Measurements from ENCODE around the gene CPT1B.
"Not testable (repeated sequence)": the region's sequence is repeated elsewhere in the genome, so short reads cannot be mapped to it uniquely, and the experiment has no call there.

The CPT1B gene

GRCh38 chr22:50544078-50544745 lies 34.0 kb downstream of the CPT1B start:
- DNase-seq, result peak; percentile 83

DNA sequence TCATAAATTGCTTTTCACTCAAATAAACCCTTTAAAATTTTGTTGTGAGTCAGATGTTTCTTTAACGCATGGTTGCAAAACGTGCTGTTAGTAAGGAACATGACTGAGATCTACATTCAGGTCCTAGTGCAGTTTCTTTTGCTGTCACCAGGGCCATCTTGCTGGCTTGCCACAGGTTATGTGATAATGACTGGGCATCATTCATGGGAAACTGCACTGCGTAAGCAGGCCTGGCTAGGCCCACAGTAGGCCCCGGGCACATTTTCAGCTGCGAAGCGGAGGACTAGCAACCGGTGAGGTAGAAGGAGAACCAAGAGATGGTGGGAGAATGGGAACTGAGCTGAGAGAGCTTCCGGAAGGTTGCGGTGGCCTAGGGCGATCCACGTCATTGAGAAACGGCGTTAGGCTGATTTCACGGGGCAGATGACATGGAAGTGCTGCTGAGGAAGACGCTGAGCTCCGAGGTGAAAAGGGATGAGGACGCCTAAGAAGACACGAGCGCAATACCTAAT lies 35.8 kb downstream of the CPT1B start:
- no peak for DNase-seq

GRCh38 chr22:50541667-50542026 lies 36.6 kb downstream of the CPT1B start:
- not testable (repeated sequence) for DNase-seq

DNA sequence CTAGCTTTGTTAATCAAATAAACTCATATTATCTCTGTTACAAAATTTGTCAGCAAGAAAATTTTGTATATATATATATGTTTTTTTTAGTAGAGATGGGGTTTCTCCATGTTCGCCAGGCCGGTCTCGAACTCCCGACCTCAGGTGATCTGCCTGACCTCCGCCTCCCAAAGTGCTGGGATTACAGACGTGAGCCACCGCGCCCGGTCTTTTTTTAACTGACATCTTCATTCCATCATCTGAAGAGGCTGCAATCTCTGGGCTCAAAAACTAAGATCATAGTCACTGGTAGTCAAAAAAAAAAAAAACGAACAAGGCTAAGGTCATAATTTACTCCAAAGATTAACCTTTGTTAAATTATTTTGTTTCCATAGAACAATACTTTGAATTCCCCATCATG lies 37.8 kb downstream of the CPT1B start:
- DNase-seq, result no peak

DNA sequence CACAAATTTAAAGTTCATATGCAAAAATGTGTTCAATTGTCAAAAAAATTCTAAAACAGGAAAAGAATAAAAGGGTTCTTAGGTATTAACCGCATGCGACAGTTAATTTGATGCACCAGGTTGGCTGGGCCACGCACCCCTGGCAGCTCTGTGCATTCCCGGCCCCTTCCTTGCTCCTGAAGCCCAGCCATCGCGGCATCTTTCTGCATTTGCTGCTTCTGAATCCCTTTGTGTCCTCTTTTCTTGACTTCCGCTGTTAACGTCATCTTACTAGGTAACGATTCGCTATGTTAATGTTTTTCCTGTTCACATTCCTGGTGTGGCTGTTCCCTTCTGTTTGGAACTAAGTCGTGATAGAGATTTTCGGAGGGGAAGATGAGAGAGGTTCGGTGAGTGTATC lies 40.5 kb downstream of the CPT1B start:
- DNase-seq, result no peak

GRCh38 chr22:50536226-50536625 lies 42.0 kb downstream of the CPT1B start:
- no peak for DNase-seq

DNA sequence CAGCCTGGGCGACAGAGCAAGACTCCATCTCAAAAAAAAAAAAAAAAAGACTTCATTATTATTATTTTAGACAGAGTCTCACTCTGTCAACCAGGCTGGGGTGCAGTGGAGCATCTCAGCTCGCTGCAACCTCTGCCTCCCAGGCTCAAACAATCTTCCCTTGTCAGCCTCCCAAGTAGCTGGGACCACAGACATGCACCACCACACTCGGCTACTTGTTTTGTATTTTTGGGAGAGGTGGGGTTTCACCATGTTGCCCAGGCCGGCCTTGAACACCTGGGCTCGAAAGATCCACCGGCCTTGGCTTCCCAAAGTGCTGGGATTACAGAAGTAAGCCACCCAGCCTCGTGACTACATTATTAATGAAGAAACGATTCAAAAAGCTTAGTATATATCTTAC lies 43.1 kb downstream of the CPT1B start:
- DNase-seq, result no peak

- not testable (repeated sequence) for DNase-seq
Measured at GRCh38 chr22:50533856-50534711, 44.1 kb downstream of the CPT1B start.

DNA sequence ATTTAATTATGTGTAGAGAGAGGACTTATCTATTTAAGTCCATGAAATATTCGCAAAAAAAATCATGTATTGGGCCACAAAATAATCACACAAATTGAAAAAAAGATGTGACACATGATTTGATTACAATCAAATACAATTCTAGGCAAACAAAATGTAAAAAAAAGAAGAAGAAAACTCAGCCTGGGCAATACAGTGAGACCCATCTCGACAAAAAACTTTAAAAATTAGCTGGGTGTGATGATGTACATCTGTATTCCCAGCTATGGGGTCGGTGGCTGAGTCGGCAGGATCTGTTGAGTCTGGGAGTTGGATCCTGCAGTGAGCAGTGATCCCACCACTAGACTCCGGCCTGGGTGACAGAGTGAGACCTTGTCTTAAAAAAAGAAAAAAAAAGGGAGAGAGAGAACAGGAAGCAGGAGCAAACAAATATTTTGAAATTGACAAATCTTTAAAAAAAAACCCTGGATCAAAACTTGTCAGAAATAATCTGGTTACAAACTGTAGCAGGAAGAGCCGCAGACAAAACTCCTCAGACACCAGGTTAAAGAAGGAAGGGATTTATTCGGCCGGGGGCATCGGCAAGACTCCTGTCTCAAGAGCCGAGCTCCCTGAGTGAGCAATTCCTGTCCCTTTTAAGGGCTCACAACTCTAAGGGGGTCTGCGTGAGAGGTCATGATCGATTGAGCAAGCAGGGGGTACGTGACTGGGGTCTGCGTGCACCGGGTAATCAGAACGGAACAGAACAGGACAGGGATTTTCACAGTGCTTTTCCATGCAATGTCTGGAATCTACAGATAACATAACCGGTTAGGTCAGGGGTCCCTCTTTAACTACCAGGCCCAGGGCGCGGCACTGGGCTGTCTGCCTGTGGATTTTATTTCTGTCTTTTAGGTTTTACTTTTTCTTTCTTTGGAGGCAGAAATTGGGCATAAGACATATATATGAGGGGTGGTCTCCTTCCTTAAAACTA lies 45.1 kb downstream of the CPT1B start:
- DNase-seq, result no peak

DNA sequence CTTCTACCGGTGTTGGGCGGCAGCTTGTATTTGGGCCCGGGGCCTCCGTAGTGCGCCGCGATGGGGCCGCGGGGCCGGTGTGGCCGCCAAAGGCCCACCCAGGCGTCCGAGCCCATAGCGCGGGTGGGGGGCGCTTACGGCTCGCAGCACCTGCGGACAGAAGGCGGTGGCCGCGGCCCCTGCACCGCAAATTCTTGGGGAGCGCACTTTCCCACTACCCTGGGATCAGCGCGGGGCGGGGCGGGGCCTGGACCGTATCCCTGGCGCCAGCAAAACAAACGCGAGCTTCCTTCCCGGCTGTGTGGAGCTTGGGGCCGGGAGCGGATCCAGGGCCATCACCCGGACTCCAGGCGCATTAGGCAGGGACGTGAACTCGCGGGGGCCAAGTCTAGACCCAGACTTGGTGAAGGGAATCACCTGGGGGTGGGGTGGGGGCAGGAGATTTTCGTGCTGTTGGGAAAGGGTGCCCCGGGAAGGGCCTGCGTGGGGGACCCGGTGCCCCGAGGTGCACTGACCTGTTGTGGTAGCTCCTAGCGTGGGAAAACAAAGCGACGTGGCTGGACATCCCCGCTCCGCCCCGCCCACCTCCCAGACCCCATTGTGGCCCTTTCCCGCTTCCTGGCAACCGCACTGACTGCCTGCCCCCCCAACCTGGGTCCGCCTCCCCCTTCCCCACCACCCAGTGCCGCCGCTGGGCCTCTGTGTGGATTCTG lies 46.1 kb downstream of the CPT1B start:
- no peak for DNase-seq

DNA sequence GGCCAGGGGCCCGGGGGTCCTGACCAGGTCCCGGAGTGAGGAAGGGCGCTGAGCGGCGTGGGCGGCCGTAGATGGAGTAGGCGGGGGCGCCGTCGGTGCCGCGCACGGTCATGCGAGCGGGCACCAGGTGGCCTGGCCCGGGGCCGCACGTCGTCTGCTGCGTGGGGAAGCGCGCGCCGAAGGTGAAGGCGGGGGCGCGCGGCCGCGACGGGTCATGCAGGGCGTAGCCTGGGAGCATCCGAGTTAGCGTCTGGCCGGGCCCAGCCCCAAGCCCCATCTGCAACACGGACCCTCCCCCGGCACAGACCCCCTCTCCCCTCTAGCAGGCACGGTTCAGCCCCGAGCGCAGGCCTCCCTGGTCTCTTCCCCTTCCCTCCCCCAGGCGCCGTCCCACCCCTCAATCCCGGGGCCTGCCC lies 46.7 kb downstream of the CPT1B start:
- DNase-seq, result peak; percentile 82

GRCh38 chr22:50530877-50531545 lies 47.2 kb downstream of the CPT1B start:
- peak; percentile 87 for DNase-seq

DNA sequence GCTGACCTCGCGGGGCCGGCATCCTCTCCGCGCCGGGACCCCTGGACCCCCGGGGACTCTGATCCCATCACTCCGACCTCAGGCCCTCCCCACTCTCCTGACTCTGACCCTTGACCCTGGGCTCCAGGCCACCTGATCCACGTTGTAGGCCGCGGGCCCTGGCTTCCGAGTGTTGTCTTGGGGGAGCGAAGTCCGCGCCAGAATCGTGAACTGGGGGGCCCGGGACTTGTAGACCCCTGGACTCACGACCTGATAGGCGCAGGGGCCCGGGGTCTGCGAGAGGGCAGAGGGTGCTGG lies 47.7 kb downstream of the CPT1B start:
- DNase-seq, result no peak

DNA sequence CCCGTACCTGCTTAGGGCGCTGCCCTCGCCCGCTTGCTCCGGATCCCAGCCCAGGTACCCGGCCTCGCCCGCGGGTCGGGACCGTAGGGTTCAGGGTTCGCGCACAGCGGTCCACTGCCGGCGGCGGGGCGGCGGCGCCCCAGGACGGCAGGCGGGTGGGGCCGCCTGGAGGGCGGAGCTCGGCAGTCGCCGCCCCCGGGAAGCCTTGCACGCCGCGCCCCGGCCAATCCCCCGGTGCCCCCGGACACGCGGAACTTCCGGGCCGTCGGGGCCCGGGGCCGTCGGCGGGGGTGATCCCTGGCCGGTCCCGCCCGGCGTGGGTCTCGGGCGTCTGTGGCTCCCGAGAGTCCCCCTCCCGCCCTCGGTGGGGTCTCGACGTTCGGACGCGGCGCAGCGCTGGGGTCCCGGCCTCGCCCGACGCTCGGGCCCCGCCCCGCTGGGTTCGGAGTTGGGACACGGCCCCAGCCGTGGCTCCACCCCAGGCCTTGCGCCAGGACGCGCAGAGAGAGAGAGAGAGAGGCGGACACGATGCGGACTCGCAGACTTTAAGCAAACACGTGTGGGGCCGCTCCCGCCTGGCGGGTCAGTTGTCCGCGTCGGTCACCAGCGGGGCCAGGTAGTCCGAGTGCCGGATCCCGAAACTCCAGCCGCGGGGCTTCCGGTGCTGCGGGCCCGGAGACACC lies 48.2 kb downstream of the CPT1B start, which contains the start of gene TYMP:
Gene TYMP, minus strand, starts transcription at position 116 of the 683 bp plus-strand sequence. CDS start 303 bp downstream, outside the sequence.
- DNase-seq, result peak; percentile 84

DNA sequence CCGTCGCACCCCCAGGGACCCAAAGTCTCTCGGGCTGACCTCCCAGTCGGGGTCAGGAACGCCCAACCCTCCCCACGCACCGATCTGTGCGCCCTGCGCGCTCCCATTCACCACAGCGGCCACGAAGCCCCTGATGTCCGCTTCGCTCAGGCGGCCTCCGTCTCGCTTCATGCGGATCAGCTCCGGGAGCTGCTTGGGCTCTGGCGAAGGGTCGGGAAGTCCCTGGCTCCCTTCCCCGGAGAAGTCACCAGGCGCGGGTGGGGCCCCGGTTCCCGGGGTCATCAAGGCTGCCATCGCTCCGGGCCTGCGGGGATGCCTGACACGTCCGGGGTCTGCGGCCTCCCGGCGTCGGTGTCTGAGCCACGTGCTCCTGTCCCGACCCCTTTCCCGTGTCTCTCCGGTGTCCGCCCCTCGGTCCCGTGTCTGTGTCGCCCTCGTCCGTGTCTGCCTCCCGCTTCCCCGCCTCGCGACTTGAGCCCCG lies 48.8 kb downstream of the CPT1B start:
- no peak for DNase-seq

DNA sequence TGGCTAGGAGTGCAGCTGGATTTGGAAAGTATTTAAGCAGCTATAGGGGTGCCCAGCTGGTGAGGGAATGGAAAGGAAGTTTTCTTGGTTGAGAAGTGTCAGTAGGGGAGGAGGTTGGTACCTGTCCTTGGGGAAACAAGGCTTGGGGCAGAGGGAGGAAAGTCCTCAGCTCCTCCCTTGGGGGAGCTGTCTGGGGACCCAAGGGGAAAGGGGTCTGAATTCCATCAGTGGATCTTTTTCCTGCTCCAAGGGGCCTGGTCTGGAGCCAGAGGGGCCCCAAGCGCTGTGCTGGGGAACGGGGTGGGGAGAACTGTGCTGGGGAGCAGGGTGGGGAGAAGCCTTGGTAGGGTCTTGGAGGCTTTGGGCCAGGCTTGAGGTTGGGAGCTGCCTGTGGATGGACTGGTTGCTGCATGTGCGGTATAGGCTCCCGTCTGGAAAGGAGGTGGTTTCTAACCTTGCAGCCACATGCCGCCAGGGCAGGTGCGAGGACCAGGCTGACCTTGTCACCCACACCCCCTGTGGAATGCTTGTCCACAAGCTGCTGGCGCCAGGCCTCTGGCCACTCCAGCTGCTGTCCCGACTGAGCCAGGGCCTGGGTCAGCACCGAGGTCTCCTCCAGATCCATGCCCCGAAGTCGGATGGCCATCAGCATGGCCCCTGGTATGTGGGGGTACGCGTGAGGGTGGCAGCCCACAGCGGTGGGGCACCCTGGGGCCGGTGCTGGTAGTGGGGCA lies 49.4 kb downstream of the CPT1B start:
- DNase-seq, result no peak

GRCh38 chr22:50527921-50528681 lies 50.1 kb downstream of the CPT1B start:
- DNase-seq, result no peak

- peak; percentile 61 for DNase-seq
Measured at GRCh38 chr22:50526834-50527801, 51.1 kb downstream of the CPT1B start.

Data from activated CD4-positive, CD25-positive, alpha-beta regulatory T cell treated with anti-CD3 and anti-CD28 coated beads, Interleukin-2, amount 50 U/mL, for 72 hours (primary cell).